ENCODE results near the gene SACM1L.

SACM1L gene

DNA sequence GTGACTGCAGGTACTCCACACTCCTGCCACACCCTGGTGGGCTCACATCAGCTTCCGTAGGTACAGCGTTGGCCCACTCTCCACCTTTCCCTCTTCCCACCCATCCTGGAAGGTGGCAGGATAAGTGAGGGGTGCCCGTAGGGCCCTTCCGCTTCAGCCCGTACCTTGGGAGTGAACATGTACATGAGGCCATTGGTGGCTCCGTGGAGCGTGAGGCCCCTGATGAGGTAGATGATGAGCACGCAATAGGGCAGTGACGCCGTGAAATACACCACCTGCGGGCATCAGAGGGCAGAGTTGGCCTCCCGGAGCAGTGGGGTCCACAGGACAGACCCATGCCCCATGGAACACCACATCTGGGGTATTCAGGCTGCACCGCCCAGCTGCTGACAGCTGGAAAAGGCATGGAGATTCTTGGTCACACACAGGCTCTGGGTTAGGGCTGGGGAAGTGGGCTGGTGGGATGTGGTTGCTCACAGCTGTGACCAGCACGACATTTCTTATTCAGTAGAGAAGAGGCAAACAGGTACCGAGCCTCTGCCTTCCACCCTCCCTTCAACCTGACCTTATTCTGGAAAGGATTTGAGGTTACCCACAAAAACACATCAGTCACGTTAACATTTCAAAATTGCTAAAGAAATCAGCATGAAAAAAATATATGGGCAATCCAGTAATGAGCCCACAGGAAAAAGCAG is 83.3 kb downstream of the SACM1L start:
- no peak for DNase-seq

DNA sequence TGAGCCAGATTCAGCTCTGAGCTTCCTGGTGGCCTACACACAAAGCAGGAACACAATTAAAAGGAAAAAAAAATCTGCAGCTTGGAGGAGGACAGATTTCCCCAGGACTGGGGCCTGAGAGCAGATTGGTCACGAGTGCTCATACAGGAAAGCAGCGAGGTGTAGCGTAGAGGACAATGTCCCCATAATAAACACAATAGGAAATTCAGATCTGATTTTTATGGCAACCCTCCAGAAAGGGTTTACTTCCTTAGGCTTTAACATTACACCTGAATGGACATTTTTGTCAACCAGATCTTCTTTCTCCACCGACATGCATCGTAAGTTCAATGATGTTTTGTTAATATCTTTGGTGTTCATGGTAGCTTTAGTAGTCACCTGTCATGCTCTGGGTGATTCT is 83.9 kb downstream of the SACM1L start:
- DNase-seq, result no peak

DNA sequence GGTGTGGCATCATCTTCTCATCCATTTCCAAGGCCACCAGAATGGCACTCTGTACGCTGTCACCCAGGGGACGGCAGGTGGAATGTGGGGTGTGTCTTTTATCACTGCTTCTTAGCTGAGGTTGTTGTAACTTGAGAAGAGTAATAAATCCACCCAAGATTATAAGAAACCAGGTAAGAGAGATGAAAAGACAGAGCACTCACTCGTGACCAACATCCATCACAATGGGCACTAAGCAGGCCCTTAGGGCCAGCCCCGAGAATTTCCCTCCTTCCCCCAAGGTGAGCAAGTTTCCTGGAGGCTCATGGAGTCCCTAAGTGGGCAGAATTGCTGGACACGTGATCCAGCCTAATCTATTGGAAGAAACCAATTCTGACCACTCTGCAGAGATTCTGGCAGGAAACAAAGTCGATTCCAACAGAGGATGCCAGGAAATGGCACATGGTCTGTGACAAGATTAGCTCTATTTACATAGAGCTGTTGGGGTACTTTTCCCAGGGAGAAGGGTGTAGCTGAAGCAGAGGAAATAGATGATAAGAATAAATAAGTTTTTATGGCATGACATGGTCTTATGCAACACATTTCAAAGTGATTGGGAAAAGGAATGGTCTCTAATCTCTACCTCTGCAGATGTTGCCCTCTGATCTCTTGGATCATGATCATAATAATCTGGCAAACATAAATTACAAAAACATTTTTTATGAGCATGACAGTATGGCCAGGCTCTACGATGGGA is 84.7 kb downstream of the SACM1L start:
- no peak for DNase-seq

DNA sequence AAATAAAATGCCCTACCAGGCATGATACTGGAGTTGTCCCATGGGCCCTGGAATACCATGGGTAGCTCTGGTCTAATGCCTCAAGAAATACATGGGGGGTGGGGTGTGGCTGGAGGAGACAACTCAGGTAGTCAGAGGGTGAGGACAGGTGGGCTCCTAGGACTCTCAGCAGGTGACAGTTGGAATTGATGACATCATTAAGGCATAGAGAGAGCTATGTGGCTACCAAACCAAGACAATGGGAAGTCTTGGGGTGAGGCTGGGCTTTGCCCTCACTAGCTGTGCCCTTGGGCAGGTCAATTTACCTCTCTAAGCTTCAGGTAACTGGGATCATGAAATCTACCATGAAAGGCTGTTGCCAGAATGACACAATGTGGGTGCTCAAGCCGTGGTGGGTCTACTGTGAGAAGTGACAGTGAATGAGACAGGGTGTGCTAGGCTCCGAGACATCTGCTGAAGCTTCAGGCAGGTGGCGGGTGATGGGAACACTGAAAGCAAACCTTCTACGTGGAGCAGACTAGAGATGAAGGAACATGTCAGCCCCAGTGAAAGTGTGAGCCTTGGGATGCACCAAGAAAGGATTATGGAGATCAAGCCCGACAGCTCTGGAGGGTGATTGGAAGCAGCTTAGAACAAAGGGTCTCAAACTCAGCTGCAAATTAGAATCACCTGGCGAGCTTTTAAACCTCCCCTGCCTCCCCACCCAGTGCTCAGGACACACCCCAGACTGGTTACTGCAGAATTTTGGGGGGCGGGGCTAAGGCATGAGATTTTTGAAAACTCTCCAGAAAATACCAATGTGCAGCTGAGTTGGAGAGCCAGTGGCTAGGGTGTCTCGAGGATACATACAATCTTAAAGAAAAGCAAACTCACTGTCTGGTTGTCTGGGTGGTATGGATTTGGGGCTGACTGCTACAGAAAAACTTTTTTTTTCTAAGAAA is 85.7 kb downstream of the SACM1L start:
- no peak for DNase-seq

DNA sequence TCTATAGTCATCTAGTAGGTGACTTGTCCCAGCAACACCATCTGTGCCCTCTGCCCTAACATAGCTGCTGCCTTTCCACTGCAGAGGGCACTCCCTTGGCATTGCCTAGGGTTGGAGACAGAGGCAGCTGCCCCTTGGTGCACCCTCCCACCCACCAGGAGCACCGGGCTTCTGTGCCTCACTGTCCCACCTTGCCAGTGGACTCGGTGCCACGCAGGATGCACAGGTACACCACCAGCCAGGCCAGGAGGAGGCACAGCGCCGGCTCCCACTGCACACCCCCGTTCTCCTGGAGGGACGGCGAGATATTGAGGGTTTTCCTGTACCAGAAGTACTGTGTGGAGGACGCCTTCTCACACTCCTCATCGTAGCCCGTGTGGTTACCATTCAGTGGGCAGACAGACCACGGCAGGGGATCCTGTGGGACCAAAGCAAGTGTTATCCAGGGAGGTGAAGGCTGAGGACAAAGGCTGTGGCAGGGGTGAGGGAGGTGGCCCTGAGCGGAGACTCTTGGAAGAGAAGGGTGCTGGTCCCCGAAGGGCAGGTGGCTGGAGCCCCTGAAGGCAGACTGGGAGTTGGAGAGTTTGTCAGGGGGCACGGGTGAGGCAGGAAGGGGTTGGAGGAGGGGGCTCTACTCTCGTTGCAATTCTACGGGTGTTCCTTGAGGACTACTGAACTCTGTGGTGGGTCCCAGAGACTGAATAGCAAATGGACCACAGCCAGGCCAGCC is 86.5 kb downstream of the SACM1L start:
- no peak for DNase-seq

DNA sequence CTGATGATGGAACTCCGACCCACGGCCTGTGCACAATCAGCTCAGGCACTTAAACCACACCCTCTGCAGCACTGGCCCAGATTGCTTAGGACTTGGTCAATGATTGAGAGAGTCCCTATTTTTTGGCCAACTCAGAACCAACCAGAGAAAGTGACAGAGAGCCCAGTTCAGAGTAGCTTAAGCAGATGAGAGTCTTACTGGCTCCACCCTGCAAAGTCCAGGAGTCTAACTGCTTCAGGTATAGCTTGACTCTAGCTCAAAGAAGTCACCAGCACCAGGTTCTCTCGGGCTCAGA is 87.1 kb downstream of the SACM1L start:
- no peak for DNase-seq

DNA sequence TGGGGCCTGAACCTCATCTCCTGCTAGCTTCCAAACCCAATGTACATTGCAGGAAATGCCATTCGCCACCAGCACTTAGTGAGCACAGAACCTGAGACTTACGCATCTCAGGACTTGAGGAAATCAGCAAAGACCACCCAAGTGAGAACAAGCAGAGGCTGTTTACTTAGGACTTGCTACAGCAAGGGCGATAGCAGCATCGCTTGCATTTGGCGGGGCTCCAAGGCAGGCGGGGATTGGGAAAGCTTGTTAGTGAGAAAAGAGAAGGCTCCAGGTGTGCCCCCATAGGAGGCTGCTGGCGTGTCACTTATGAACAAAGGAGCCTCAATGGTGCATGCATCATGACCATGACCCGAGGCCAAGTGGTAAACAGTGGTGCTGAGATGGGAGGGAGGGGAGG is 87.4 kb downstream of the SACM1L start:
- no peak for DNase-seq

DNA sequence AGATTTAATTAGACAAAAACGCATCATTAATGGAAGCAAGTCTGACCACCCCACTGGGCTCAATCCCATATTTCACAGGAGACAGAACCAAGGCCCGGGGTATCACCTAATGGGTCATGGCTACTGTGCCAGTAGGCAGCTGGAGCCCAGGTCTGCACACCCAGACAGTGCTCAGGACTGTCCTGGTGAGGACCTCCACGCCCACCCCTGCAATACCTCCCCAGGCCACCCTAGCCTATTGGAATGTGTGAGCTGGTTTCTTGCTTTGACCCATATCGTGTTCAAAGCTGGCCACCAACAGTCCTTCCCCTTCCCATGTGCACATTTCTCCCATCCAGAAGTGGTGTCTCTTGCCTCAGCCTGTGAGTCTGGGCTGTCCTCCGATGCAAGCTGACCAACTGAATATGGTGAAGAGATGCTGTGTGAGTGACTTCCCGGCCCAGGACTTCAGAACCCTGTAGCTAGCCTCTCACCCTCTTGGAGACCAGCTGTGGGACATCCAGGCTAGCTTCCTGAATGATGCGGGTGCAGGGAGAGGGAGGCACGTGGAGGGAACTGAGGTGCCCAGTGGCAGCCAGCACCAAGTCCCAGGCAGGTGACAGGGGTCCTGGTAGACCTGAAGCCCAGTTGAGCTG is 88.0 kb downstream of the SACM1L start:
- DNase-seq, result no peak

DNA sequence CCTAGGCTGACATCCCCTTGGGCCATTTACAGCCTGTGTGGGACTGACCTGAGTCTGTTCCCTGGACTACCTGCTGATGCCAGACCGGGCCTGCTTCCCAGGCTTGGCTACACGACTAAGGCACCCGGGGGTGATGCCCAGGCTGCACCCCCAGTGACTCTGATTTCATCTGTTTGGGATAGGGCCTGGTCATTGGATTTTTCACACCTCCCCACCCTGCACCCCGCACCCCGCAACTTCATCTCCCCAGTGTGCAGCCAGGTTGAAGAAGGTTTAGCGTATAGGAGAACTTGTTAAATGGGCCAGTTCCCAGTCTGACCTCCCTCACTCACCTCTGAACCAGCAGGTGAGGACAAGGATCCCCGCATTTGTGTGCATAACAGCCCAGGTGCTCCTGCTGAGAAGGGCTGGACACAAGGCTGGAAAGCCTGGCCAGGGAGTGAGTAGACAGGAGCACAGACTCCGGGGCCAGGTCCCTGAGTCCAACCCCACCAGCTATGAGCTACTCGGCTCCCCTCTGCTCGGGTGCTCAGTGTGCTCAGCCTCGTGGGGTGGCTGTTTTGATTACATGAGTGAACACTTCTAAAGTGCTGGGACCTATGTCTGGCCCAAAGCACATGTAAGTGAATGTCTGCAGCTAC is 88.7 kb downstream of the SACM1L start:
- DNase-seq, result no peak

DNA sequence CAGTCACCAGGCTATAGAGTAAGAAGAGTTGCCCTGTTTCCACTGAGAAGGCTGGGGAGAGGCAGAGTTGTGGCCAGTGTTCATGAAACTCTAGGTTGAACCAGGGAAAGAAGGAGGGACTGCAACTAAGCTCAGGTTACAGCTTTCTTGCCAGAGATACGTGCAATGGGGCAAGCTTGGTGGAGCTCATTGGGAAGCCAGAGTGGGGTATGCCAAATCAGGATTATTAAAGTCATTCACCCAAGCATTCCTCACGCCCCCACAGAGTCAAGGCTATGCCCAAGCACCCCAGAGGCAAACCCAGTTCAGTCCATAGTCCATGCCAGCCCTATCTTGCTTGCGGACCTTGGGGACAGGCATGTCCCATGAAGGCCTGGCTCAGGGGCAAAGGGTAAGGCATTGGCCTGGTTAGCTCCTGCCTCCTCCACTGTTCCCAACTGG is 89.6 kb downstream of the SACM1L start:
- no peak for DNase-seq

DNA sequence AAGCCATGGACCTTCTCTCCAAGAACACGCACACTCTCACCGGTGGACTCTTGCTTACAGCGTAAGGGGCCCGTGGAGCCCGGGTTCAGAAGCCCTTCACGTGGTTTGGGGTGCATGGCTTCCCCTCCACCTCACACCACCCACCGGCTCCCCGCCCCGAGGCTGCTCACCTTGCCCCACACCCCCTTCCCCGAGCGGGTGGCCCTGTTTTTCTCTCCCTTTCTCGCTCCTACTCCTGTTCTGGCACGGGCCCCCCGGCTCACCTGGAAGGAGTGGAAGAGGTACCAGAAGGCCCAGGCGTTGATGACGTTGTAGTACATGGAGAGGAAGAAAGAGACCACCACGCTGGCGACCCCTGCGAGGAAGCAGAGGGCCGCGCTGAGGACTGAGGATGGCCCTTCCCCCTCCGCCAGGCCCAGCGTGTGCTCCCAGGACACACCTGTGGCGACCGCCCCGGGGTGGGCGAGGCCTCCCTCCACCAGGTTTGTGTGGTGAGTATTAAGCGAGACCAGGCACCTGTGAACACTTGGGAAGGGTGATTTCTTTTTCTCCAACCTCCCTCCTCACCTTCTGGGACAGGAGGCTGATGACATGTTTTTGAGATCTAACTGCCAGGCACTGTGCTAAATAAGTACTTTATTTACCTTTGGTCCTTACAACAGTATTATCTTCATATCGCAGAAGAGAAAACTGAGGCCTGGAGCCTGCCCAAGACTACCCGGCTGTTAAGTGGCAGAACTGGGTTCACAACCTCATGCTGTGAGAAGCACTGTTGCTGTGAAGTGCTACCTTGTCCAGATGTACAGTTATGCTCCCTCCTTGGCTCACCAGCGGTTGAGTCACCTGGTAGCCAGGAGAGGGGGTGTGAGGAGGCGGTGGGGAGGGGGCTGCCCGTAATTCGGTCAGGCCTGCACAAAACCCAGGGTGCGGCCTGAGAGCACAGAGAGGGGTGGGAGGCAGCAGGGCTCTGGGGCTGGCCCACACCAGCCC is 90.8 kb downstream of the SACM1L start:
- DNase-seq, result no peak

DNA sequence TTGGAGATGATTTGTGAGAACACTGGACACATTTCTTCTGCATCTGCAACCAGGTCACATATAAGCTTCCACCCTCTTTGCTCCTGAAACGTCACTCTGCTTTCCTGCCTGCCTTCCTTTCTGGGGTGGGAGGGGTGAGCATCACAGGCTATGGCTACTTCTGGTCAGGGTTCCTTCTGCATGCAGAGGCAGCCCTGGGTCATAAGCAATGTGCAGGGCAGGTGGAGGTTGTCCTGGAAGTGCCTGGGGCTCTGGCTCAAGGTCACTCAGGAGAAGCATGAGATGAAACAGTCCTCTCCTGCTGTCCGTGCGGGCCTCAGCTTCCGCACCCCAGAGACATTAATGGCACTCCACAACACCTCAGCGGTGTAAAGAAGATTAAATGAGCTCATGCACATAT is 92.1 kb downstream of the SACM1L start:
- no peak for DNase-seq

DNA sequence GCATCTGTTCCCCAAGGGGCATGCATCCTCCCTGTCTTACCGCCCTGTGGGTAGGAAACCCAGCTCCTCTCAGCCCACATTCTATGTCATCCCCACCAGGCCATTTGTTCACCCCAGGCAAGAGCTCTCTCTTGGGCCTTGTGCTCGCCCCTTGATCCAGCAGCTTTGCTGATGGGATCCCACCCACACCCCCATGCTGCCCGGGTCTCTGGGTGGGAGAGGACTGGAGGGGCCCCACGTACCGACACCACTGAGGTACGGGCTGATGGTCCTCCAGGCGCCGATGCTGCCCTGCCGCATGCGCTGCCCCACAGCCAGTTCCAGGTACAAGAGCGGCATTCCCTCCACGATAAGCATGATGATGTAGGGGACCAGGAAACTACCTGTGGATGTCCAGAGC is 92.6 kb downstream of the SACM1L start:
- no peak for DNase-seq

DNA sequence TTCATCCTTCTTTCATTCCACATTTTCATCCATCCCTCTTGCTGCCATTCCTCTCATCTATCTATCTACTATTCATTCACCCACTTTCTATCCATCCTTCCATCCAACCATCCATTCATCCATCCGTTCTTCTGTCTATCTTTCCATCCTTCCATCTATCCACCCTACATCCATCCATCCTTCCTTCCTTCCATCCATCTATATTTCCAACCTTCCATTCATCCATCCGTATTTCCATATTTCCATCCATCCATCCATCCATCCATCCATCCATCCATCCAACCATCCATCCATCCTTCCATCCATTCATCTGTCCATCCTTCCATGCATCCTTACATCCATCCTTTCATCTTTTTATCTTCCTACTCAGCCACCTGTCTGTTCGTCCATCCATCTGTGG is 93.2 kb downstream of the SACM1L start:
- no peak for DNase-seq

DNA sequence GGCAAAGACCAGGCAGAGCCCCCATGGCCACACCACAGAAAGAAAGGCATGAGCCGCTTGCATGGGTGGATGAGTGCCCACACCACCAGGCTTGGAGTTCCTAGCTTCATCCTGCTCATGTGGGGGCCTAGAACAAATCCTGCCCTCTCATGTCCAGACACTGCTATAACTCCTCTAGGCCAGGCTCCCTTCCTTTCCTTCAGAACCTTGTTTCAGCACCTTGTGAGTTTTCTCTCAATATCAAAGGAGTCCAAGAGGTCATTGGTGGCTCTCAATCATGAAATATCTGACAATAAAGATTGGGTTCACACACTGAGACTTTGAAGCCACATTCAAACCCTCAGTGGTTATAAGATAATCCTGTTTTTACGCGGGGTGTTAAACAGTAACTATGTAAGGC is 94.5 kb downstream of the SACM1L start:
- no peak for DNase-seq

DNA sequence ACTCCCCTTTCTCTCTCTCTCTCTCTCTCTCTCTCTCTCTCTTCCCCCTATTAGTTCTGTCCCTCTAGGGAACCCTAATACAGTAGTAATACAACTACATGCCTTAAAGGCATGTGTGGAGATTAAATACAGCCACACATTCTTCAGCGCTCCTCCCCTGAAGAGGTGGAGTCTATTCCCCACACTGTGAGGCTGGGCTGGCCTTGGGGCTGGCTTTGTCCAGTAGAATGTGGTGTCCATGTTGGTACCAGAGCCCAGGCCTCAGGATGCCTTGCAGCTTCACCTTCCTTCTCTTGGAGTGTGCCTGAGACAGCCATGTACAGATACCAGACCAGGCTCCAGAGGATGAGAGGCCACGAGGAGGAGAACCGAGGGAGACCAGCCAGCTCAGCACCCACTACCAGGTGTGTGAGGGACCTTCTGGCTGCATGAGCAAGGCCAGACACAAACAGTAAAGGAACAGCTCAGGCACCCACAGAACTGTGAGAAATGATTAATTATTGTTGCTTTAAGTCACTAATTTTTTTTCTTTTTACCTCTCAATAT is 96.5 kb downstream of the SACM1L start:
- DNase-seq, result no peak

DNA sequence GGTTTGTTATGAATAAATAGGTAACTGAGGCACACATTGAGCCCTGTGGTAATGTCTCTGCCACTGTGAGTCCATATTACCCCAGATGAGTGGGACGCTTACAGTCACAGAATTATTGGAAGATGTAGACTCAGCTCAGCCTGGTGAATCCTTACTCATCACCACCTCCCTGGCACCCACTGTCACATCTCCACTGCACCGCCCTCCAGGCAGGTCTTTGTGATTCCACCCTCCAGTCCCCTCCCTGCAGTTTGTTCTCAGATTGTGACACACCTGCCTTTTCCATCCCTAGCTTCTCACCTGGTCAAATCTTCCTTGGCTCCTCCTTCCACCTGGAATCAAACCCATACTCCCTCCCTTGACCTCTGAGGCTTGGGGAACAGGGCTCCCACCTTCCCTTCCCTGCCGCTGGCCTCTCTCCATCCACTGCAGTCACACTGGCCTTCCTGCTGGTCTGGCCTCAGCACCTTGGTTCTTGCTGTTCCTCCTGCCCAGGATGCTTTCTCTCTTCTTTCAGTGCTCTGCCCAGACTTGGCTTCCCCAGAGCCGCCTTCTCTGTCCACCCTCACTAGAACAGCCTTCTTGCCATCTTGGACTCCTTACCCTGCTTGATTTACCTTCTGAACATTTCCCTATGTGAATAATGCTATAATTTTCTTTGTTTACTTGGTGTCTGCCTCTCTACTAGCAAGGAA is 97.8 kb downstream of the SACM1L start:
- no peak for DNase-seq

DNA sequence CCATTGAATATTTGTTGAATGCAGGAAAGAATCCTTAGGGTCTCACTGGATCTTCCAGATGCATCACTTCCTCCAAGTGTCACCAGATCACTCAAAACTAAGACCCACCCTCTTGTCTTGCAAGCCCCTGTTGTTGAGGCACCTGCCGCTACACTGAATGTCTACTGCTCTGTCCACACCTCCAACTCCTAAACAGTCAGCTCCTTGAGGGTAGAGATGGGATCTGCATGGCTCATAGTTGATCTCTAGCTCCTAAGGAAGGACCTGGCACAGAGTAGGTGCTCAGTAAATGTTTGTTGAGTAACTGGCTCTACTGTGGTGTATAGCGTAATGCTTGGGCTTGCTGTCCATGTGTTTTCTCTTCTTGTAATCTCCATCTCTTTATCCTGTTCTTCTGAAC is 98.4 kb downstream of the SACM1L start:
- no peak for DNase-seq

DNA sequence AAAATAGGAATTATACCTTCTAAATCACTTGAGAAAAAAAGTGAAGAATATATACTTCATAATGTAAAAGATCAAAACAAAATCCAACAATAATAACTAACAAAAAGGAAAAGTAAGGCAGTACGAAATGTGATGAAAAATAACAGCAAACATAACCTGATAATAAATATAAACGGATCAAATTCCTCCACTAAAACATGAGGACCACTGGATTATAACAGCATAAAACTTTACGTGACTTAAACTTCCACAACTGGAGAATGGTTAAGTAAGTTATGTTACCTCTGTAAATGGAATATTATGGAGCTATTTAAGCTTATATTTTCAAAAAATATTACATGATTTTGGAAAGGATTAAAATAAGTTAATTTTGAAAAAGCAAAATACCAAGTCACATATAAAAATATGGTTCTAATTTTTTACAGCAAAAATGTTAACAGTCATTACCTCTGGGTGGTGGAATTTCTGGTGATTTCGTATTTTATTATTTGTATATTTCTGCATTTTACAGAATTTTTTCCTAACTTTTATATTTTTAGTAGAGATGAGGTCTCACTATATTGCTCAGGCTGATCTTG is 100.1 kb downstream of the SACM1L start:
- no peak for DNase-seq

Data from CD4-positive, alpha-beta T cell treated with Interleukin-6 for 4 hours (primary cell).